ENCODE data around the gene DLEU7. TPM values are rescaled to one million over a fixed set of nuclear protein-coding genes. Genes with fewer than 3 reads are reported as not detected.

DLEU7 gene
- total and polyA plus RNA-seq, 2 of the 8 experiments (the other 6 are each of a cell fraction or from before 2014, with no cell fraction given), result 4.9 to 5.2 TPM

DNA sequence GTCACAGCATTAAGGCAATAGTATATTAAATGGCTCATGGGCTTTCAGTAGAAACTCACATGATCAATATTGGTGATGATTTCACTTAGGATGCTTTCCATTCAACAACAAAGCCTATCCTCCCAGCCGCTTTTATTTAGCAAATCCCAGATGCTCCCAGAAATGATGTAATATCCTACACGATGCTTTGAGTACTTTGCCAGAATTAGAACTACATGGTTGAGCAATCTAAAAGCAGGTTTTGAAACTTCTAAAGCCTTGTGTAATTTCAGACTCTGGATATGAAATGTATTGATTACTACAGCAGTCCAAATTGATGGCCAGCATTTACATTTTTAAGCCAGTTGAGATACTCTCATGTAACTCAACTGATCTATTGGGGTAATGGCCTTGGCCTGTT lies 13.6 kb downstream of the DLEU7 start:
- Histone ChIP-seq H2BK15ac (ENCODE audit: low read length) (no peak overlapping the region), H3K79me2 (ENCODE audit: control insufficient read depth in 1 of 2, insufficient read depth in 2 of 2, low read length in 2 of 2) (no peaks in the 10 kb centered on the region; a peak in 1 of 4 replicates), H3K27me3 (replicated peaks in 1 of 4; ENCODE audit: control insufficient read depth in 3 of 4, extremely low read depth in 1 of 4, insufficient read depth in 3 of 4, low read length in 3 of 4) (peaks cover 0 to 5% (median 2%) of the 10 kb centered on the region in 4 experiments; a peak in 4 of 7 replicates), H3K36me3 (ENCODE audit: control insufficient read depth in 2 of 4, insufficient read depth in 4 of 4, low read length in 3 of 4) (peaks cover 0 to 2% (median 0%) of the 10 kb centered on the region in 4 experiments; a peak in 1 of 8 replicates), H3K4me3 (ENCODE audit: extremely low read depth in 1 of 4, insufficient read depth in 2 of 4, low read depth in 3 of 4, low read length in 4 of 4) (no peak overlapping the region), H3K18ac (ENCODE audit: extremely low read depth, low read length) (no peak overlapping the region), H3K4me1 (replicated peaks in 1 of 4; ENCODE audit: control insufficient read depth in 3 of 4, insufficient read depth in 4 of 4, low read length in 3 of 4) (no peaks in the 10 kb centered on the region), H3K9ac (replicated peaks in 1 of 4; ENCODE audit: extremely low read depth in 1 of 4, low read depth in 3 of 4, low read length in 3 of 4) (no peak overlapping the region), H3K23ac (ENCODE audit: insufficient read length) (no peak overlapping the region), H3K23me2 (ENCODE audit: low read depth, low read length) (no peaks in the 10 kb centered on the region), H2BK5ac (ENCODE audit: low read depth, low read length) (no peak overlapping the region), H2BK20ac (ENCODE audit: low read length) (no peak overlapping the region), H3K4me2 (ENCODE audit: insufficient read depth in 1 of 2, low read depth in 2 of 2, low read length in 2 of 2) (no peak overlapping the region), H3K9me3 (ENCODE audit: insufficient read depth in 2 of 2, low read depth in 1 of 2, low read length in 1 of 2) (no peaks in the 10 kb centered on the region), H3K56ac (replicated peaks; ENCODE audit: insufficient read length, low read depth, low read length) (no peak overlapping the region), H3K14ac (ENCODE audit: insufficient read length) (no peak overlapping the region), H2AK5ac (ENCODE audit: low read depth, low read length) (no peak overlapping the region), H3K79me1 (ENCODE audit: low read depth, low read length) (no peaks in the 10 kb centered on the region), H4K91ac (replicated peaks; ENCODE audit: insufficient read length, low read length) (no peak overlapping the region), H2BK120ac (replicated peaks; ENCODE audit: low read depth, low read length) (no peak overlapping the region), H2BK12ac (ENCODE audit: low read depth, low read length) (no peak overlapping the region), H3K4ac (replicated peaks; ENCODE audit: insufficient read length, low read depth, low read length) (no peak overlapping the region), H4K5ac (ENCODE audit: insufficient read length, low read depth, low read length) (no peak overlapping the region), H3K27ac (ENCODE audit: low read depth, low read length) (no peak overlapping the region), H4K20me1 (replicated peaks in 1 of 2; ENCODE audit: control insufficient read depth in 1 of 2, insufficient read depth in 2 of 2, low read length in 2 of 2) (peaks cover 0 to 2% of the 10 kb centered on the region in 2 experiments), H2AFZ (ENCODE audit: low read length) (no peak overlapping the region), H4K8ac (ENCODE audit: extremely low read depth, insufficient read depth, low read length) (no peak overlapping the region)
- FAIRE-seq (no peak), DNase-seq (ENCODE audit: low read depth in 1 of 2, low spot score in 2 of 2) (no peak)
- whole genome bisulfite sequencing, 2 experiments (ENCODE audit: extremely low coverage in 1 of 2, insufficient coverage in 1 of 2, insufficient read length in 1 of 2, insufficient replicate concordance in 2 of 2, low coverage in 1 of 2, low lambda C conversion rate in 2 of 2, missing lambda C conversion rate in 1 of 2), result 87% methylated on average over 2 of the region's 2 CpGs; no CpG with 5 or more reads in 1 of the 2 experiments
- POLR2A ChIA-PET (ENCODE audit: partially characterized antibody), result no interaction called here
- CTCF ChIA-PET (ENCODE audit: partially characterized antibody), result interaction anchor here (1.1 kb wide), 1 partner anchor 82 kb away, joined by 3 read pairs; no protein-coding TSS in a partner anchor
- no peak for TF ChIP-seq RAD21 (IDR thresholded peaks at IDR 0.05 in 1 of 2, conservative IDR thresholded peaks at IDR 0.05 in 1 of 2; ENCODE audit: low read depth in 2 of 2, low read length in 2 of 2)
- TF ChIP-seq SP1 (IDR thresholded peaks at IDR 0.05; ENCODE audit: low read depth, low read length), result no peak
- TF ChIP-seq, protein P1, sequence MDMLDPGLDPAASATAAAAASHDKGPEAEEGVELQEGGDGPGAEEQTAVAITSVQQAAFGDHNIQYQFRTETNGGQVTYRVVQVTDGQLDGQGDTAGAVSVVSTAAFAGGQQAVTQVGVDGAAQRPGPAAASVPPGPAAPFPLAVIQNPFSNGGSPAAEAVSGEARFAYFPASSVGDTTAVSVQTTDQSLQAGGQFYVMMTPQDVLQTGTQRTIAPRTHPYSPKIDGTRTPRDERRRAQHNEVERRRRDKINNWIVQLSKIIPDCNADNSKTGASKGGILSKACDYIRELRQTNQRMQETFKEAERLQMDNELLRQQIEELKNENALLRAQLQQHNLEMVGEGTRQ (IDR thresholded peaks at IDR 0.05; ENCODE audit: low read length), result no peak
- TF ChIP-seq RFX5 (IDR thresholded peaks at IDR 0.05; ENCODE audit: borderline replicate concordance, low read depth, low read length), result no peak
- no peak for TF ChIP-seq POU5F1 (IDR thresholded peaks at IDR 0.05; ENCODE audit: low read depth, low read length)
- TF ChIP-seq GTF2F1 (IDR thresholded peaks at IDR 0.05; ENCODE audit: borderline replicate concordance, low read depth, low read length), result no peak
- no peak for TF ChIP-seq SRF (IDR thresholded peaks at IDR 0.05; ENCODE audit: low read depth, low read length)
- no peak for TF ChIP-seq CBX8 (IDR thresholded peaks at IDR 0.05; ENCODE audit: borderline replicate concordance, low read depth, low read length)
- no peak for TF ChIP-seq NRF1 (IDR thresholded peaks at IDR 0.05; ENCODE audit: low read depth, low read length)
- TF ChIP-seq JUND (IDR thresholded peaks at IDR 0.05; ENCODE audit: low read length), result no peak
- no peak for TF ChIP-seq TBP (IDR thresholded peaks at IDR 0.05; ENCODE audit: low read depth, low read length)
- TF ChIP-seq CEBPB (IDR thresholded peaks at IDR 0.05; ENCODE audit: low read depth, low read length), result no peak
- no peak for TF ChIP-seq SIX5 (IDR thresholded peaks at IDR 0.05; ENCODE audit: low read depth, low read length)
- no peak for TF ChIP-seq EP300 (IDR thresholded peaks at IDR 0.05; ENCODE audit: borderline replicate concordance in 1 of 2, low read depth in 2 of 2, low read length in 2 of 2)

All from H1 (cell line).